GM23248 (cell line): ENCODE results near the gene TCF12.

Source experiments
- EZH2 ChIP-seq: fragments of 200-600 bp; sonication (generic); IDR thresholded peaks from 2 replicates; pipeline ENCODE4 v1.6.1; 2018; ENCODE audit warnings: antibody characterized with exemption, mild to moderate bottlenecking; ENCODE audit not compliant: insufficient read depth, poor library complexity, severe bottlenecking
- EZH2phosphoT487 ChIP-seq: fragments of 200-600 bp; sonication (generic); IDR thresholded peaks from 2 replicates; pipeline ENCODE4 v1.6.1; 2018; ENCODE audit warnings: antibody characterized with exemption, moderate library complexity, mild to moderate bottlenecking, low read depth; ENCODE audit not compliant: insufficient read depth

GRCh38 chr15:57227899-57228298 is 309.5 kb downstream of the TCF12 start:
- TF ChIP-seq EZH2 (no peak), EZH2phosphoT487 (no peak)
